GM21526 (cell line): ENCODE results near the gene IL1RAPL1.

Source experiments
- ATAC-seq: cut with Tn5 transposase; IDR thresholded peaks from one replicate; pipeline ENCODE4 v1.9.1; 2021; ENCODE audit warnings: moderate library complexity; ENCODE audit not compliant: unreplicated experiment, low FRiP score

IL1RAPL1 gene

DNA sequence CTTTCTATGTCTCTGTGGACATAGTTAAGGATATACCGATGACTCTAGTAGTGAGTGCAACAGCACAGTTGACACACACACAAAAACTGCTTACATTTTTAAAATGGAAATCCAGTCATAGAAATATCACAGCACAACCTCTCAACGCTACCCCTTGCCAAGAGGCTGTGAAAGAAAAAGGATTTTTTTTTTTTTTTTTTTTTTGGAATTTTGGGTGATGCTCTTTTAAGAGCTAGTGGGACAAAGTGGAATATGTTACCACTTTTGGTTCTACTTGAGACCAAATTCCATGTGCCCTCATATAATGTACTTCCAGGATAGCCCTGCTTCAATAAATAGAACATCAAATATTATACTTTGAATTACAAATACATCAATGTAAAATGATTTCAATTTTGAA lies 1247.1 kb downstream of the IL1RAPL1 start:
- ATAC-seq = no peak

DNA sequence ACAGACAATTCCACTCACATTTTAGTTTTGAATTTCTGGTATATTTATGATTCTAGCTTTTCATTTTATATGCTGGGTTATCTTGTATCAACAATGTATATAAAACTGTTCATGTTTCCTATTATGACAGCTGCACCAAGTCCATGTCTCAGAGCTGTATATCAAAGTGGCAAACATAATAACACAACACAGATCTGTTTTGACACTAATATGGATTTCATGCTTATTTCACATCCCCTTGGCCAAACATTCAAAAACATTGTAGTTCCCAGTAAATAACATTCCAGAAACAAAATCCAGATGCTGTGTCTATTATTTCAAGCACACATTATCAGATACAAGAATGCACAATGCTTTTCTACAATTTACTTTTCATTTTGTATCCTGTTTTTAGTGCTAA lies 1247.5 kb downstream of the IL1RAPL1 start:
- no peak for ATAC-seq

DNA sequence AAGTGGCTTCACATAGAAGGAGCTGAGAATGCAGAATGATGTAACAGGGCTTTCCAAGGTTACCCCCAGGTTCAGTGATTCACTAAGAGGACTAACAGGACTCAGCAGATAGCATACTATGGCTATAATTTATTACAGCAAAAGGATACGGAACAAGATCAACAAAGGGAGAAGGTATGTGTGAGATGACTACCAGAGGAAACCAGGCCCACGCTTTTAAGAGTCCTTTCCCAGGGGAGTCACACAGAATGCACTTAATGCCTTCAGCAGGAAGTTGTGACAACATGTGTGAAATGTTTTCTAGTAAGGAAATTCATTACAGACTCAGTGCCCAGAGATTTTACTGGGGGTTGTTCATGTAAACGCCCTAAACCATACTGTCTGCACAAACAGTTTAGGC lies 1254.5 kb downstream of the IL1RAPL1 start:
- ATAC-seq = no peak

DNA sequence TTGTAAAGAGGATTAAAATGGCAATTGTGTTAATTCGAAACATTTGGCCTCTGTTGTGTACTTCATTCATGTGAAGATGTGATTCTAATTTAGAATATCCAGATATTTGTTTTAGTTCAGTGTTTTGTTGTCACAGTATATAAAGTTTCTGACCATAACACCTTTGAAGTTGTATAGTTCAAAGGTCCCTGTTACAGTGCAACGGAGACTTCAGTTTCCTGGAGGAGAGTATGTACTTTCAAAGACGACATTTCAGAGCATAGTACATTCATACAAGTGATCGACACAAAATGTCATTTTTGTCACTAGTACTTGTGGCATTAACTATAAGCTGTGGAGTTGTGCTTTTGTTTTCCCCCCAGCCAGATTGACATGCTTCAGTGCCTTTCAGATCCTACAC lies 1255.3 kb downstream of the IL1RAPL1 start:
- ATAC-seq = no peak

DNA sequence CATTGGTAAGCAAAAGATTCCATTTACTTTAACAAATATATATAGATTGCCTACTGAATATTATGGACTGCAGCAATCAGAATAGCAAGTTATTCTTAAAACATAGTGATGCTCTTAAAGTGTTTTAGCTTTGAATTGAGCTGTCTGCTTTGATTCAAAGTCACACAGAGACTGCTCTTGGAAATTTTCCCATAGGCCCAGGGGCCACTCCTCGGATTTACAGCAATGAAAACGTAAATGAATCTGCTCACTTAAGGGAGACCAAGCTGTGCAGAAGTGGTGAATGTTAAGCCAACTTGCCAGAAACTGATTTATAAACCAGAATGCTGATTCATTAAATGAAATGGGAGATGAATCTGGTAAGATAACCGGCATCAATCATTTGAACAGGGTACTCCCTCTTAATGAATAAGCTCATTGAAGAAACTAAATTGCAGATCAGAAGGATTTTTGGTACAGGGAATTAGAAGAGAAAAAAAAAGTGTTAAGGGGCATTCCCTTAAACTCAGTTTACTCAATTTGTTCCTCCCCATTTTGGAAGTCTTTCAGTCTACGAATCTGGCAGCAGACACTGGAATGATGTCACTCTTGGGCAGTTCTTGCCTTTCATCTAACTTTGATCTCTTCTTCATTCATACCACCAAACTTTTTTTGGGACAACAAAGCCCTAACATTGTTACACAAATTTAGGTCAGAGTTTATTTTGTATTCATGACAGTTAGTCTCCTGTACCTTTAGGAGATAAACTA lies 1264.8 kb downstream of the IL1RAPL1 start:
- no peak for ATAC-seq

DNA sequence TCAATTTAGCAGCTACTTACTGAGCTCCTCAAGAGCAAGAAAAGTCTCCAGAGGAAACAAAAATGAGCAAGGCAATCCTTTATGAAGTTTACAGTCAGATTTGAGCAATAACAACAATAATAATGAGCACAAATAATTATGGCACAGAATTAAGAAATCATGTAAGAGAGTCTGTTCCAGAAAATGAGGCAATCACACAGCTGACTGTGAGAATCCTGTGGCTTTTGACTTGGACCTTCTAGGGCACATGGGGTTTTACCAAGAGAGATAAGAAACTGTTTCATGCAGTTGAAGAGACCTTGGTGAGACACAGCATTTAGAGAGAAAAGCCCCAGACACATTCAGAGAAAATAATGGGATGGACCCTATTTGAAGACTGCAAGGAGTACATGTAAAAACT lies 1265.5 kb downstream of the IL1RAPL1 start:
- ATAC-seq = no peak

DNA sequence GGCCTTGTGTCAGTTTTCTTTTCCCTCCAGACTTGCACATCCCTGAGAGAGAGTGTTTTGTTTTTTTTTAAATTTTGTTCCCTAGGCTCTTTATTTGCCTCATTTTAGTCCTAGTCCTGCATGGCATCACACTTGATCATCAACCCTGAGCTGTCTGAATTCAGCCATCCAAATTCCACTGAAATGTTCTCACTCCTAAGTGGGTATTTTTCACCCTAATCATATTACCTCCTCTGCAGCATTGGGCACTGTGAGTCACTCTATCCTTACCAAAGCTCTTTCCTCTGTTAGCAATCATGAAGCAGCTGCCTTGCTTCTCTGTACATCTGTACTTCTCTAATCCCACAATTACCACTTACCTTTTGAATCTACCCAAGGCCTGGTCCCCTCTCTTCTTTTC lies 1271.5 kb downstream of the IL1RAPL1 start:
- no peak for ATAC-seq

DNA sequence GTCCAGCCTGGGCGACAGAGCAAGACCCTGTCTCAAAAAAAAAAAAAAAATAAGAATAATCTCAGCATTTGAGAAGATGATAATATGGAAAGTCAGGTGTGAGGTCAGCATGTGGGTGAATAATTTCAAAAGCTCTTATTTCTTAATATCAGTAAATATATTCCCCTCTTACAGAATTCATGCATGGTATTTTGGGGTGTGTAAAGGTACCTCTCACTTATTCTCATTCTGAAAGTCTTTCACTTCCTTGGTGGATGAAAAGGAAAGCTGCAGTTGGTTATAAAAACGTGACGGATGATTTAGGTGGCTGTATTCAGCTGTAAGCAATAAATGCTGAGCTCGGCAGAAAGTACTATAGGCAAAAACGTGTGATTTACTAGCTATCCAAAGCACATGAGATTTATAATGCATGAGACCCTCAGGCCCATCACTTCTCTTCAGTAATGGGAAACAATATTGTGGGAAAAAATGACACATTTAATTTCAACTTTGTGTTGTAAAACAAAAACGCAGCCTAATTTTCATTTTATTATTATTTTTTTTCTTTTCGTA lies 1275.0 kb downstream of the IL1RAPL1 start:
- no peak for ATAC-seq

DNA sequence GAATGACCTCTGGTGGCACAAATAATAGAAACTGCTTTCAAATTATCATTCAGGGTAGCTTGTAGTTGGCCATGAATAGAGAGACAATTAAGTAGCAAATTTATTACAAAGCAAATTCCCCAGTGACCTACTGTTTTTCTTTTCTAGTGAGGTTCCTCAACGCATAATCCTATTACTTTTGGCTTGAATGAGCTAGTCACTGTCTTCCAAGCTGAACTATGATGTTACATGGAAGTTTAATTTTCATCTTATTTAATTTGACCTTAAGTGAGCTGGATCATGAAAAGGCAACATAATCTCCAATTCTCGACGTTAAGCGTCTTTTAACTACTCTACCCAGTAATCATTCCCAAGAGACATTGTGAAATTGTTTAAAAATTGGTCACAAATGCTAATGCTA lies 1280.7 kb downstream of the IL1RAPL1 start:
- no peak for ATAC-seq

DNA sequence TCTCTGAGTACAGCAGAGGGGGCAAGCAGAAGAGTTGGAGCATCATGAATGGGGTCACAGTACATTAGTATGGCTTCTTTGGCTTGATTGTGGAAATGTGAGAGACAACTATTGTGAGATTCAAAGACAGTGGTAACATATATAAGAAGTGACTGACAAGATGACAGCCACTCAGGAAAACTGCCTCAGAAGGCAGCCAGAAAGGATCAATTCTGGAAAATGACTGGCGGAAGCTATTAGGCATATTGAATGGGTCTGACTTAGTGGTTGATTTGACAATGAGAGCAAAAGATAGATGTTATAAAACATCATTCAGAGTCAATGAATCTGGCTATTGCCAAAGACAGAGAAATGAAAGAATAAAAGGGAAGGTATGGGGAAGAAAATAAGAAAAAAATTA lies 1282.6 kb downstream of the IL1RAPL1 start:
- ATAC-seq = no peak

DNA sequence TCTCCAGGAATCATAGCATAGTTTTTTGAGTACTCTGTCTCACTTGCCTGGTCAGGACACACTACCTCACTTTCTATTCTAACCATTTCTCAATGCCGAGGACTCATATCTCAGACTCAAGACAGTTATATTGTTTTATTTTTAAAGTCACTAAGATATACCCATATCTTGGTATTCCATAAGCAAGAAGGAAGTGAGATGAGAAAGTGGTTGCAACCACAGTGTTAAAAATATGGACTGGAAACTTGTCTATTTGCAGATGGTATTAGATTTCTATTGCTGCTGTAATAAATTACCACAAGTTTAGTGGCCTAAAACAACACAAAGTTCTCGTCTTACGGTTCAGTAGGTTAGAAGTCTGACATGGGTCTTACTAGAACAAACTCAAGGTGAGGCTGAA lies 1283.4 kb downstream of the IL1RAPL1 start:
- no peak for ATAC-seq

DNA sequence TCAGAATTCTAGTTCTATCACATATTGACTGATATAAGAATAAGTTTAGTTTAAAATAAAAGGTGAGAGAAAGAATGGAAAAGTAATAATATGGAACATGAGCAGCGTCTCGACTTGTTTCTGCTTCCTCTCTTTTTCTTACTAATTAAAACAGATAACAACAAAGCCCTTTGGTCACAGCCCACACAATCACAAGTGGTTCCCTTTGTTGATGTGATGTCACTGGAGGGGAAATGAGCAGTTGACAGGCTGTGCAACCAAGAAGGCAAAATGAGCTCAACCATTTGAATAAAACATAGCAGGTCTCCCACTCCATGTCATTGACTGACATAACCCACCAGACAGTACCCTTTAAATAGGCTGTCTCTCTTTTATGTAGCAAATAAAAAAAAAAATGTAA lies 1285.6 kb downstream of the IL1RAPL1 start:
- no peak for ATAC-seq

DNA sequence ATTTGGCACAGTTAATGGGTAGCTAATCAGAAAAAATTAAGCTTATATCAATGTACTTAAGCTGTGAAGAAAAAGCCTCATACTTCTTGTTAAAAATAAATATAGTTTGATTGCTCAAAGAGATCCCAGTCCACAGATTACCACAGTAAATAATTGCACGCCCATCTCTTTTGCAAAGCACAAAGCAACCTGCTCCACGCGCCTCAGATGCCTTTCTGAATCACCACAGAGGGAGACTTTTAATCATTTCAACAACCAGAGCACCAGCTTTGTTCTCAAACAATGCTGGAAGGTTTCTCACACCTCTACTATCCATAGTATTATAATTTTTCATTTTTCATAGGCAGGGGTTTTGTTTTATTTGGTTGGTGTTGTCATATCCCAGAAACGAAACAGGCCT lies 1289.5 kb downstream of the IL1RAPL1 start:
- ATAC-seq = no peak

DNA sequence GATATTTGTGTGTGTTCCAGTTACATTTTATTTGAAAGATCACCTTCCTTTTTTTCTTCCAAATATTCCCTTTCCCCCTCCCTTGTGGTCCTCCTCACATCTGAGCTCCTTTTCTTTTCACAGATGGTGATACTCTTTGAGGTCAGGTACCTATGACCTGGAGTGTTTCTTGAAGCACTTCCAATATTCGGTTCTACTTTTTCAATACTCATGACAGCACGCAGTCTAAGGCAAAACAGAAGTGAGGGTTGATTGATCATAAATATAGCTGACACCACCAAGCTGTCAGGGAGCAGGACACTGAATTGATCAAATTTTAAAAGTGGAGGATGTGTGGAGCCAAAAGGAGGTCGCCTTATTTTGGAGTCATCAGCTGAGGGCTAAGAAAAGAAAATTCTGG lies 1293.7 kb downstream of the IL1RAPL1 start:
- no peak for ATAC-seq

DNA sequence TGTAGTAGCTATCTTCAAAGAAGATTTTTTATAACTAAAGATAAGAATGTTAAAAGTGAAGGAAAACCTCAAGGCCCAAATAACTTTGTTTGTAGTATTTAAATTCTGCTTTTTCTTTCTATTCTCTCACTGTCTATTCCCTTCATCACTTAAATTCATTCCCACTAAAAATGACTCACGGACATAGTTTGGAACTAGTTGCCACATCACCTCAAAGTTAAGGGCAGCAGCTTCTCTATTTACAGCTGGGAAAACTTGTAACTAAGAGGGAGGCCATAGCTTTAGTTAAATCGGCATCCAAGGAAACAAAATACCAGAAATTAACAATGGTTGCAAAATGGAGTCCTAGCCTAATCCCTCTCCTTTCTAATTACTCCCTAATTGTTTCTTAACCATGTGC lies 1302.8 kb downstream of the IL1RAPL1 start:
- no peak for ATAC-seq

DNA sequence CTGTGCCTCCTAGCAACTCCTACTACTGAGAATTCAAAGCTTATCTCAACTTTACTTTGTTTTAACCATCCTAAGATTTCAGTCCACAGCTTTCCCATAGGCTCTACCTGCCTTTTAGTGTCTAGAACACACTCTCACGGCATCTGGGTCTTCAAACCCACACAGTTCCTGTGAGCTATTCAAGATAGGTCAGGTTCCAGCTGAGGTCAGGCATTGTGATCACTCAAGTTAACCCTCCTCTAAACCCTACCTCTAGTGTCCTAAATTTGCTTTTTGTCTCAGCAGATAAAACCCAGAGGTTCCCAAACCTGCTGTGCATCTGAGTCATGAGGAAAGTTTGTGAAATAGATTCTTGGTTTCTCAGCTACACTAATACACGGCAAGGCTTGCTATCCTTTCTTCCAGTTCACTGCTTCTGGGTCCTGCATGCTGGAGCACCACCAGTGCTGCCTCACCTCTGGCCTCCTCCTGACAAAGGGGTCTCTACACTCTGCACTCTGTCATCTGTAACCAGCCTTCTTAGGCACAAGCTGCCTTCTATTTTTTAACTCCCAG lies 1303.5 kb downstream of the IL1RAPL1 start:
- ATAC-seq = no peak

DNA sequence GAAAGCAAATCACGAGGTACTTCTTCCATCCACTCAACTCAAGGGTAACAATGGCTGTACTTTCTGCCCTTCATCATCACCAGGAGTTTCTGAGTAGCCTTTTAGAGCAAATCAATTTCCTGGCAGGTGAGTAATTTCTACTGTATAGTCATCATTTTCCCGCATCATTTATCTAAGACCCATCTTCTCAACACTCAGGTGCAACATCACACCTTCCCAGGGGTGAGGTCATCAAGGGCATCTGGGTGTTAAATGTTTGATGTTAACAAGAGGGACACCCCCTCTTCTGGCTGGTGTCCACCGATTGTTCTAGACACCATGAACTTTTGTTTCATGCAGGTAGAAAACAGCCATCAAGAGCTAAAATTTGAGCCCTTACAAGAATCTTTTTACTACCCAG lies 1314.8 kb downstream of the IL1RAPL1 start:
- no peak for ATAC-seq

DNA sequence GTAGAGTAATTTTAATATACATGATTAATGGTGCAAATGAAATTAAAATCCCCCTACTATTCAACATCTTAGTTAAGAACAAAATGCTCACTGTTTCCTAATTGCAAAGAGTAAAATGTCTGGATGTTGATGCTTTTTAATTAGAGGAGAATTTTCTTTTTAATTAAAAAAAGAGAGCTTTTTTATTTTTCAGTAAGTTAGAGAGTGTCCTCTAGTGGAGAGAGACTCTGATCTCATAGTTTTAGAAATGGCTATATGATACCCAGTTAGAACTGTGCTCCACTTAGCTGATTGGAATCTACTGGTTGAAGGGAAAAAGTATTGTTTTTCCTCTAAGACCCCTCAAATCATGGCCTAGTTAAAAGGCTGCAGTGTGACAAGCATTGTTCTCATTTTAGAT lies 1316.1 kb downstream of the IL1RAPL1 start:
- ATAC-seq = no peak

DNA sequence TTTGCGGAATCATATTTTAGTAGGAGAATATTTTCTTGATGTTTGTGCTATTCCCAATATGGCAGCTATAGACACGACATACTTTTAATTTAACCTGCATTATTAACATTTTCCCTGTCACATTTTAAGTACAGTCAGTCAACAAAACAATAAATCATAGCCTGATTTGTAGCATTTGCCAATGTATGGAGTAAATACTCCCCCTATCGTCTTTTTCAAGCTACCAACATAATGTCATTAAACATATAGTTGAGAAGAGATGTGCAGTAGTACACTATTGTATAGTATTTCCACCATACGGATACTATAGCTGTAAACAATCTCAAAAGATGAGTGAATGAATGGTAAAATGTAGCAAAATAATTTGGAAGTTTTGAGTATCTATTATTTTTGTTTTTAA lies 1324.4 kb downstream of the IL1RAPL1 start:
- ATAC-seq = no peak

DNA sequence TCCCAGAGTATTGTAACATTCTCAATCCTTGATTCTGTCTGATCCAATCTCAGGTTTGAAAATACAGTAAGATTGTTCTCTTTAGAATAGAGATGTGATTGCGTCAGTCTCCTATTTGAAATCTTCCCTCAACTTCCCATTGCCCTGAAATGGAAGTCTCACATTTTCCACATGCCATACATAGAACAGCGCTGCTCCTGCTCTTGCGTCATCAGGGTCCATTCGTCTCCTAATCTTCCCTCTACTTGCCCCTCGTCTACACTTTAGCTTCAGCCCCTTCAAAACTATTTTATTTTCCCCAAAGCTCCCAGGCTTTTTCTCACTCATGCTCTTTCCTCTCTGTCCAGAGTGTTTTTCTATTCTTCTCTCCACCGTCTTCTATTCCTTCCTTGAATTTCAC lies 1326.4 kb downstream of the IL1RAPL1 start:
- no peak for ATAC-seq

DNA sequence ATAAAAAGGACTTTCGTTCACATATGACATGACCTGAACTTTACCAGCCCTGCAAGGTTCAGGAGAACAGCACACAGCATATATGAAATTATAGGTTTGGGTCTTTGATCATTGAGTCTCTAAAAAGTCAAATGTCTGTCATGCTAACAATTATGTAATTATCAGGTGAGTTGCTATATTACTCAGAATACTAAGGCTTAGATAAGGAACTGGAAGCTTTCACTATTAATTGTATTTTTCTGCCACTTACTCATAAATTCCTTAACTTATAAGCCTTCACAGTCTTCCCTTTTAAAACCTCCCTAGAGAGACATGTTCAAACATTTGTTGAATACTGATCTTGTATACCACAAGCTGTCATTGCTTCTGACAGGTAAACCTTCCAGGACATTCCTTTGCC lies 1335.4 kb downstream of the IL1RAPL1 start:
- ATAC-seq = no peak

DNA sequence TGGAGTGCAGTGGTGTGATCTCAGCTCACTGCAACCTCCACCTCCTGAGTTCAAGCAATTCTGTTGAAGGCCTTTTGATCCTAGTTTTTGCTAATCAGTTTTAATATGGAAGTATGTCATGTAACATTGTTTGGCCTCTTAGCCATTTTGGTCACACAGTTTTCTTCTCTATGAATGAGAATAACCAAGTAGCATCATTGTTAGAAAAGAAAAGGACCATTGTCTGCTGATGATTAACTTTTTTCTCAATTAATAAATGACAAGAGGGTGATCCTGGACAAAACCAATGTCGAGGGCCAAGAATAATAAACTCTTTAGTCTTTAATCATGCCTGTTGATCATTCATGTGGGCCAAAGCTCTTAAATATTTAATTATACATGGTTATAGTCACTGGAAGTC lies 1338.8 kb downstream of the IL1RAPL1 start:
- ATAC-seq = no peak
